Uterus (tissue), 2 donors: ENCODE measurements around the gene UNC93B1.

ENCODE experiments used
- CTCF ChIP-seq, 4 experiments: fragments of 200-600 bp in 2 of 4; fragments of 450-650 bp in 2 of 4; sonication (generic) in 2 of 4; IDR thresholded peaks; one replicate each; pipeline ENCODE4 v1.5.1; 2016 to 2019; ENCODE audit warnings: antibody characterized with exemption in 4 of 4, mild to moderate bottlenecking in 2 of 4, moderate library complexity in 1 of 4
- POLR2A ChIP-seq, 2 donors: fragments of 450-650 bp; IDR thresholded peaks; one replicate each; pipeline ENCODE4 v1.6.1; 2016; ENCODE audit warnings: antibody characterized with exemption in 2 of 2, mild to moderate bottlenecking in 1 of 2, moderate library complexity in 1 of 2

- TF ChIP-seq POLR2A (IDR thresholded peaks at IDR 0.05) = no peak
- TF ChIP-seq CTCF (IDR thresholded peaks at IDR 0.05) = no peak
Measured at GRCh38 chr11:68037411-68038225, 33.7 kb upstream of the UNC93B1 start.
